Activated T-cell treated with anti-CD3 and anti-CD28 coated beads for 24 hours (primary cell): ENCODE results near the gene MRPL44.

Source experiments
- DNase-seq: peaks from one replicate; pipeline ENCODE4 v3.0.0-alpha.2; 2020; ENCODE audit warnings: low read depth

MRPL44 gene

DNA sequence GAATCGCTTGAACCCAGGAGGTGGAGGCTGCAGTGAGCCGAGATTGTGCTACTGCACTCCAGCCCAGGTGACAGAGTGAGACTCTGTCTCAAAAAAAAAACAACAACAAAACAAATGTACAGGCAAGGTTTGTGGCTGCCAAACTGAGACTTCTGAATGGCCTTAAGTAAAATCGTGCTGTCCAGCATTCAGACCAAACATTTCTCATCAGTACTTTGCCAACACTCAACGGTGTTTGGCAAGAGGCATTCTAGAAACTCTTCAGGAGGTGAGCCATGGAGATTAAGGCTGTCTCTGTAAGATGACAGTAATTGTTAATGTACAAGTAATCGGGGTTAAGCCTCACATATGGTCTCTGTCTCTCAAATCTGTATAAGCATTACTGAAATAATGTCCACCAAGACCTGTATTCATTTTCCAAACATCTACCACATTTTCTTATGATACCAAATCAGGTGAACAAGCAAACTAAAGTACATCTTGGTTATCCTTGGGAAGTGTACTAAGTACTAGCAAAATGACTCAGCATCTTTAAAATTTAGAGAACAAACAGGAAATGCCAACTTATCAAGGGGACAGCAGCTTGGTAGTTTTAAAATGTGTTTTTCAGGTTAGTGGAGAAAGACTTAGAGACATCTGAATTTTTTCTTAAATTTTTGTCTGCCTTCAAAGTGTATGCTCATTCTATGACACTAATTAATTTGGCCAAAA is 52.5 kb downstream of the MRPL44 start:
- no peak for DNase-seq

DNA sequence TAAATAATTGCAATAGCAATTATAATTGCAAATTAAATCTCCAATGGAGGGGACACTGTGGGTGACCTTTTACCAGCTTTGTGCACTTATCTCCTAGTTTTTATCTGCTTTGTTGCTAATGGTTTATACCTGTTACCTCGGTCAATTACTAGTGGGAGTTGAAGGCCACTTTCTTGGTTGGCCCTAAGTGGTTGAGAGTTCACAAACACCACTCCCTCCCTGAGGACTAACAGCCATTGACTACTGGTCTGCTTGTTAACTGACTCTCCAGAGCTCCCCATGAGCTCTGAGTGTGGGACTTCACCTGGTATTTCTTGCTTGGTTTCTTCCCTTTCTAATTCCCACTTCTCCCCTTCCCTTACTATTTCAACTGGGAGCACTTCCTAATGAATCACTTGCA is 54.6 kb downstream of the MRPL44 start:
- no peak for DNase-seq

DNA sequence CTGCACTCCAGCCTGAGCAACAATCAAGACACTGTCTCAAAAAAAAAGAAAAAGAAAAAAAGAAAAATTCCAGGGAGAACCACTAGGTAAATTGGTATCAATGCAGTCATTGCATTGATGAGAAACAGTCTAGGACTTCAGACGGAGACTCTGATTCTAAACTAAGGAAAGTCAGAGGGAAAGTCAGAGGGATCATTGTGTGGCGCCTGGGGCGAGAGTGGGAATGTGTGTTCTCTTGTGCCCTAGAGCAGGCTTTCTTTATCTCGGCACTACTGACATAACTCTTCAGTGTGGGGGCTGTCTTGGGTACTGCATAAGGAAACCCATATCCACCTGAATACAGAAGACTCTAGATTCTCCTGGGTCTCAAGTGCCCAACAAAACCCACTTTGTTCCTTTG is 57.1 kb downstream of the MRPL44 start:
- DNase-seq: no peak

DNA sequence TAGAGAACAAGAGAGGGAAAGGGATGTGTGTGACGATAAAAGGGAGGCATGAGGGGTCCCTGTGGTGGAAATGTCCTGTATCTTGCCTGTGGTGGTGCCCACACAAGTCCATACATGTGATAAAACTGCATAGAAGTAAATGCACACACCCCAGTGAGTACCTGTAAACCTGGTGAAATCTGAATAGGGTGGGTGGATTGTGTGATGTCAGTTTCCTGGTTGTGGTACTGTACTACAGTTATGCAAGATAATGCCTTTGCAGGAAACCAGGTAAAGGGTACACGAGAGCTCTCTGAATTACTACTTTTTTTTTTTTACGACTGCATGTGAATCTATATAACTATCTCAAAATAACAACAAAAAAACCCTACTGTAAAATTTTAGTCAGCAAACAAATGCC is 59.7 kb downstream of the MRPL44 start:
- DNase-seq: no peak
